Measurements from ENCODE around the gene NCKAP5.

DNA sequence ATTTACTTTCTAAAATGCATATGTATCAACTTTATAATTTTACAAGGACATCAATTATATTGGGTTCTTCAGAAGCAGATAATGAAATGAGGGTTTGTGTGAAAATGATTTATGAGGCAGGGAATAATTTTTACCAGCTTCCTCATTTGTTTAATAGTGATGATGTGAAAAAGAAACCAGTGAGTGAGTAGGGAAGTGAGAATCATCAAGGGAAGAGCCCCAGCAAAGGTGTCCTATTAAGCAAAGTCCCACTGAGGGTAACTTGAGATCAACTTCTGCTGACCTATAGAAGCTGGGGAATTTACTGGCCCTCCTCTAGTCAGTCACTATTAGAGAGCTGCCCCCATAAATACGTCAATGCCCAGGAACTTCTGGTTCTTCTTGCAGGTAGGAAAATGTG is 631.5 kb downstream of the NCKAP5 start:
- TF ChIP-seq HDGF (IDR thresholded peaks at IDR 0.05; ENCODE audit: borderline replicate concordance) (no peak), FOXK2 (IDR thresholded peaks at IDR 0.05) (no peak), TARDBP (IDR thresholded peaks at IDR 0.05) (no peak), BHLHE40 (IDR thresholded peaks at IDR 0.05; ENCODE audit: borderline replicate concordance) (no peak), FOXM1 (IDR thresholded peaks at IDR 0.05; ENCODE audit: borderline replicate concordance) (no peak)

Measured in HEK293T (cell line).